Upper lobe of left lung (tissue), 6 donors: ENCODE results near the gene GNL2. TPM values are rescaled to one million over a fixed set of nuclear protein-coding genes. Genes with fewer than 3 reads are reported as not detected.
"Not testable (repeated sequence)": the region's sequence is repeated elsewhere in the genome, so short reads cannot be mapped to it uniquely, and the experiment has no call there.

ENCODE experiments used
- ATAC-seq, 2 donors: fragments of 200-7000 bp; cut with Tn5 transposase; one replicate each; pipeline ENCODE4 v1.9.1; 2022; ENCODE audit warnings: mild to moderate bottlenecking in 2 of 2, moderate library complexity in 2 of 2; ENCODE audit not compliant: low FRiP score in 2 of 2
- DNase-seq, 2 donors: peaks; one replicate each; pipeline ENCODE4 v3.0.0-alpha.2; 2019 to 2020
- H3K27ac ChIP-seq, 4 donors: fragments of 200-600 bp; sonication (generic); one replicate each; pipeline ENCODE4 v1.5.1; 2016 to 2019
- H3K27me3 ChIP-seq, 4 donors: fragments of 200-600 bp; sonication (generic); one replicate each; pipeline ENCODE4 v1.5.1; 2017 to 2019
- H3K36me3 ChIP-seq, 4 donors: fragments of 200-600 bp; sonication (generic); one replicate each; pipeline ENCODE4 v1.5.1; 2016 to 2019
- H3K4me1 ChIP-seq, 4 donors: fragments of 200-600 bp; sonication (generic); one replicate each; pipeline ENCODE4 v1.5.1; 2018 to 2019
- H3K4me3 ChIP-seq, 4 donors: fragments of 200-600 bp; sonication (generic); one replicate each; pipeline ENCODE4 v1.5.1; 2017 to 2019; ENCODE audit warnings: mild to moderate bottlenecking in 2 of 4, moderate library complexity in 1 of 4
- H3K9me3 ChIP-seq, 4 donors: fragments of 200-600 bp; sonication (generic); one replicate each; pipeline ENCODE4 v1.5.1; 2018 to 2019
- CTCF ChIP-seq, 6 experiments: fragments of 450-650 bp in 4 of 6; fragments of 200-600 bp in 2 of 6; sonication (generic) in 2 of 6; IDR thresholded peaks; one replicate each; pipeline ENCODE4 v1.5.1; 2016 to 2019; ENCODE audit warnings: antibody characterized with exemption in 6 of 6
- EP300 ChIP-seq, 4 donors: sonication (generic); formaldehyde crosslinking; IDR thresholded peaks; one replicate each; pipeline ENCODE4 v1.5.1; 2017; ENCODE audit warnings: antibody characterized with exemption in 4 of 4, control low read depth in 2 of 4
- POLR2A ChIP-seq, 4 donors: fragments of 450-650 bp; IDR thresholded peaks; one replicate each; pipeline ENCODE4 v1.5.1; 2016 to 2017; ENCODE audit warnings: antibody characterized with exemption in 4 of 4, mild to moderate bottlenecking in 2 of 4
- POLR2AphosphoS5 ChIP-seq, 2 donors: sonication (generic); formaldehyde crosslinking; IDR thresholded peaks; one replicate each; pipeline ENCODE4 v1.5.1; 2017; ENCODE audit warnings: antibody characterized with exemption in 2 of 2
- WGBS, 2 donors: methylation state at CpG; one replicate each; pipeline ENCODE4 v1.1.5; 2017 to 2018; 5-methylcytosine and 5-hydroxymethylcytosine counted together
- total RNA-seq, 6 donors: library from RNA; depleted of rRNA in 4 of 6; stranded (reverse); fragments of >200 nt in 4 of 6; gene quantifications; one replicate each; pipeline versions ENCODE4 v1.1.0 to v1.2.1, GENCODE V29; 2016 to 2021
- donor health status: DM: no; HTN: no; CAD: no; lungs with moderate emphysema.
- donor health status: DM: no; HTN: yes; CAD: no; lungs with severe emphysema.

The GNL2 gene
- total RNA-seq, 6 donors from 2014 or later: 28.3 to 56.2 (median 40.3) TPM

DNA sequence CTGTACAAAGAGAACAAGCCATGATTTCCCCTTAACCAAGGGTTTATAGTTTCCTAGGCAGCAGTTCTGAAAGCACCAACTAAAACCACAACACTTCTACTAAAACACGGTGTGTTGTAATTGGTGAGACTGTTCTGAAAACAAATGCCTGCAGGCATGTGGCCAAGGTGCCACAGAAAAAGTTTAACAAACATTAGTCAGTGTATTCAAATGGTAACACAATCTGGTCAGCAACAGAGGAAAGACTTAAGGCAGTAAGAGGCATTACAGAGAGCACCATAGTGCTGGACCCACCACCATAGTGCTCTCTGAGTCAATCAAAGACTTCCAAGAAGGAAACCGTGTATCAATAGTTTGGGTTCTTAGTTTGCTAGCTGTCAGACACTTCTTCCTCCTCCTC lies 58.4 kb downstream of the GNL2 start:
- TF ChIP-seq POLR2A (IDR thresholded peaks at IDR 0.05) (no peak), POLR2AphosphoS5 (IDR thresholded peaks at IDR 0.05) (no peak), EP300 (IDR thresholded peaks at IDR 0.05) (no peak), CTCF (IDR thresholded peaks at IDR 0.05) (no peak)
- Histone ChIP-seq H3K9me3 (no peaks in the 10 kb centered on the region), H3K27me3 (no peaks in the 10 kb centered on the region), H3K4me3 (no peak overlapping the region), H3K4me1 (peaks cover 6 to 12% (median 9%) of the 10 kb centered on the region in 4 donors), H3K27ac (peak overlapping the region in 1 of 4 donors; percentile 35), H3K36me3 (peaks cover 19 to 70% (median 50%) of the 10 kb centered on the region in 4 donors)
- no peak for DNase-seq
- WGBS, 2 donors: 61 to 75% methylated on average over 2 of the region's 2 CpGs
- no peak for ATAC-seq

DNA sequence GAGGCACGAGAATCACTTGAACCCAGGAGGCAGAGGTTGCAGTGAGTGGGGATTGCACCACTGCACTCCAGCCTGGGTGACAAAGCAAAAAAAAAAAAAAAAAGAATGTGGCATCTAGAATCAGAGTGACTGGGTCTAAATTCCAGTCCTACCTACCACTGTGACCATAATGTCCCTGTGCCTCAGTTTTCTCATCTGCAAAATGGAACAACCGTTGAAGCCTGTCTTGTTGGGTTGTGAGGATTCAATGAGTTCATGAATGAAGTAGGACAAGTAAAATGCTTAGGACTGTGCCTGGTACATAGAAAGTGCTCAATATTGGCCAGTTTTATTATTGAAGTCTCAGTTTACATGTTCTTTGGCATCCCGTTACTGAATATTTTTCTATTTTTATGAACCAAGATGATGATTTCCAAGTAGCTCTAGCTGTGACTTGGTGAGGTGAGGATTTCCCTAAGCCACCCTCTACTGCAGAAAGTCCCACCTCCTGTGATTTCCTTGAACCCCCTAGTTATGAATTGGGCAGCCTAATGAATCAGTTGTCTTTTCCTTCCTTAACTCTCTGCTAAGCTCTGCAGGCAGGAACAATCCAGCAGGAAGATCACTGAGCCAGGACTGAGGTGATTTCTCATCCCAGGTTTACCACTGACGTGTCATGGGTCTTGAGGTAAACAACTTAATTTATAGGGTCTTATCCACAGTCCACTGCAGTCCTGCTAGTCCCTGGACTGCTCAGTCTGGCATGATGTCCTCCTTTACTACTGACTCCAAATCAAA lies 62.2 kb downstream of the GNL2 start:
- ATAC-seq: no peak
- WGBS, 2 donors: 83 to 87% methylated on average over 4 of the region's 4 CpGs

DNA sequence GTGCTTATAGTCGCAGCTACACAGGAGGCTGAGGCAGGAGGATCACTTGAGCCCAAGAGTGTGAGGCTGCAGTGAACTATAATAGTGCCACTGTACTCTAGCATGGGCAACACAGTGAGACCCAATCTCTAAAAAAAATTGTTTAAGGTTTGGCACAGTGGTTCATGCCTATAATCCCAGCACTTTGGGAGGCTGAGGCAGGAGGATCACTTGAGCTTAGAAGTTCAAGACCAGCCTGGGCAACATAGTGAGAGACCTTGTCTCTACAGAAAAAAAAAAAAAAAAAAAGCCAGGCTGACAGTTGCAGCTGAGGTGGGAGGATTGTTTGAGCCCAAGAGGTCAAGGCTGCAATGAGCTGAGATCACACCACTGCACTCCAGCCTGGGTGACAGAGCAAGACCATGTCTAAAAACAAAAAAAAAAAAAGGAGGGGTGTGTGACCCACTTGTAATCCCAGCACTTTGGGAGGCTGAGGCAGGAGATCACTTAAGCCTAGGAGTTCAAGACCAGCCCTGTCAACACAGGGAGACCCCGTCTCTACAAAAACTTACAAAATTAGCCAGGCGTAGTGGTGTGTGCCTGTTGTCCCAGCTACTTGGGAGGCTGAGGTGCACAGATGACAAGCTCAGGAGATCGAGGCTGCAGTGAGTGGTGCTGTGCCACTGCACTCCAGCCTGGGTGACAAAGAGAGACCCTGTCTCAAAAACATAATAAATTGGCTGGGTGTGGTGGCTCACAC lies 63.1 kb downstream of the GNL2 start:
- H3K9me3 ChIP-seq, H3K4me3 ChIP-seq, H3K27ac ChIP-seq, DNase-seq, ATAC-seq, H3K27me3 ChIP-seq: not testable (repeated sequence)
- WGBS, 2 donors: 94 to 100% methylated on average over 4 of the region's 4 CpGs
- H3K4me1 ChIP-seq: peaks cover 6 to 12% (median 9%) of the 10 kb centered on the region in 4 donors
- H3K36me3 ChIP-seq: peaks cover 0 to 24% (median 16%) of the 10 kb centered on the region in 4 donors

More for the DNA sequence above, 62.2 kb downstream of the GNL2 start:
- H3K27me3 ChIP-seq: no peaks in the 10 kb centered on the region
- no peak for TF ChIP-seq EP300 (IDR thresholded peaks at IDR 0.05)
- no peak for TF ChIP-seq POLR2A (IDR thresholded peaks at IDR 0.05)
- no peak for TF ChIP-seq POLR2AphosphoS5 (IDR thresholded peaks at IDR 0.05)
- TF ChIP-seq CTCF (IDR thresholded peaks at IDR 0.05): no peak
- peaks cover 6 to 12% (median 9%) of the 10 kb centered on the region in 4 donors for H3K4me1 ChIP-seq
- no peaks in the 10 kb centered on the region for H3K9me3 ChIP-seq
- DNase-seq: no peak
- H3K4me3 ChIP-seq: no peak overlapping the region
- H3K36me3 ChIP-seq: peaks cover 0 to 33% (median 22%) of the 10 kb centered on the region in 4 donors
- H3K27ac ChIP-seq: peak overlapping the region; percentile 47 to 76 (median 57)

DNA sequence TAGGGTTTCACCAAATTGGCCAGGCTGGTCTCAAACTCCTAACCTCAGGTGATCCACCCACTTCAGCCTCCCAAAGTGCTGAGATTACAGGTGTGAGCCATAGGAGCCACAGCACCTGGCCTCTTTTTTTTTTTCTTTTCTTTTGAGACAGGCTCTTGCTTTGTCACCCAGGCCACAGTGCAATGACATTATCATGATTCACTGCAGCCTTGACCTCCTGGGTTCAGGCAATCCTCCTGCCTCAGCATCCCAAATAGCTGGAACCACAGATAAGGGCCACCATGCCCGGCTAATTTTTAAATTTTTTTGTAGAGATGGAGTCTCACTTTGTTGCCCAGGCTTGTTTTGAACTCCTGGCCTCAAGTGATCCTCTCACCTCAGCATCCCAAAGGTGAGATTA lies 65.8 kb downstream of the GNL2 start:
- H3K36me3 ChIP-seq, H3K27ac ChIP-seq, H3K27me3 ChIP-seq, ATAC-seq, H3K9me3 ChIP-seq, H3K4me3 ChIP-seq, DNase-seq: not testable (repeated sequence)
- WGBS, 2 donors: 73 to 100% methylated on average over 1 of the region's 1 CpG
- H3K4me1 ChIP-seq: peaks cover 6 to 12% (median 9%) of the 10 kb centered on the region in 4 donors

DNA sequence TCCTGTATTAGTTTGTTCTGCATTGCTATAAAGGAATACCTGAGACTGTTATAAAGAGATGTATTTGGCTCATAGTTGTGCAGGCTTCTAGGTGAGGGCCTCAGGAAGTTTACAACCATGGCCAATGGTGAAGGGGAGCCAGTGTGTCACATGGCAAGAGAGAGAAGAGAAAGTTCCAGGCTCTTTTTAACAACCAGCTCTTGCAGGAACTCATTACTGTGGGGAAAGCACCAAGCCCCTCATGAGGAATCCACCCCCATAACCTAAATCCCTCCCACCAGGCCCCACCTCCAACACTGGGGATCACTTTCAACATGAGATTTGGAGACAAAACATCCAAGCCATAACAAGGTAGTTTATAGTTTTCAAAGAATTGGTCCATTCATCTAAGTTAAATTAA lies 76.1 kb downstream of the GNL2 start:
- ATAC-seq (no peak), DNase-seq (no peak)
- Histone ChIP-seq H3K4me1 (peaks cover 0 to 6% (median 4%) of the 10 kb centered on the region in 4 donors), H3K27me3 (no peaks in the 10 kb centered on the region), H3K4me3 (no peak overlapping the region), H3K36me3 (no peaks in the 10 kb centered on the region), H3K9me3 (no peaks in the 10 kb centered on the region), H3K27ac (no peak overlapping the region)
- no peak for TF ChIP-seq CTCF (IDR thresholded peaks at IDR 0.05)
- TF ChIP-seq POLR2A (IDR thresholded peaks at IDR 0.05): no peak
- no peak for TF ChIP-seq POLR2AphosphoS5 (IDR thresholded peaks at IDR 0.05)
- TF ChIP-seq EP300 (IDR thresholded peaks at IDR 0.05): no peak

DNA sequence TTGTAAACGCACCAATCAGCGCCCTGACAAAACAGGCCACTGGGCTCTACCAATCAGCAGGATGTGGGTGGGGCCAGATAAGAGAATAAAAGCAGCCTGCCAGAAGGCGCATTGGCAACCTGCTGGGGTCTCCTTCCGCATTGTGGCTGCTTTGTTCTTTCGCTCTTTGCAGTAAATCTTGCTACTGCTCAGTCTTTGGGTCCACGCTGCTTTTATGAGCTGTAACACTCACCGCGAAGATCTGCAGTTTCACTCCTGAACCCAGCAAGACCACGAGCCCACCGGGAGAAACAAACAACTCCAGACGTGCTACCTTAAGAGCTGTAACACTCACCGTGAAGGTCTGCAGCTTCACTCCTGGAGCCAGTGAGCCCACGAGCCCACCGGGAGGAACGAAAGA lies 76.8 kb downstream of the GNL2 start:
- WGBS, 2 donors: 74 to 88% methylated on average over 15 of the region's 15 CpGs
- H3K4me3 ChIP-seq: not testable (repeated sequence)

GRCh38 chr1:37518241-37518640 lies 77.5 kb downstream of the GNL2 start:
- not testable (repeated sequence) for H3K36me3 ChIP-seq, H3K27ac ChIP-seq, H3K4me3 ChIP-seq, ATAC-seq, H3K27me3 ChIP-seq, H3K9me3 ChIP-seq
- peaks cover 6 to 14% (median 10%) of the 10 kb centered on the region in 4 donors for H3K4me1 ChIP-seq
- DNase-seq: peak in 1 of 2 donors; percentile 81
- 100% methylated on average over 1 of the region's 31 CpGs; no CpG with 5 or more reads in 1 of the 2 donors for WGBS, 2 donors

More for the DNA sequence above, 76.8 kb downstream of the GNL2 start:
- not testable (repeated sequence) for H3K36me3 ChIP-seq, H3K27me3 ChIP-seq, H3K4me1 ChIP-seq, H3K9me3 ChIP-seq, DNase-seq, ATAC-seq, H3K27ac ChIP-seq
